Adipocyte (in vitro differentiated cells): ENCODE results near the gene NOL9.
A peak's percentile ranks its signal among the peaks of the same experiment; 100 is the strongest.

Source experiments
- DNase-seq: peaks from one replicate; pipeline ENCODE4 v3.0.0-alpha.2; 2015; ENCODE audit warnings: low read depth
- H3K27me3 ChIP-seq: replicated peaks from 2 replicates; pipeline ENCODE4 v1.7.0; 2013; ENCODE audit warnings: mild to moderate bottlenecking, low read length, moderate library complexity; ENCODE audit not compliant: control insufficient read depth, insufficient read depth
- H3K36me3 ChIP-seq: 2 replicates; pipeline ENCODE4 v1.7.0; 2013; ENCODE audit warnings: low read length, mild to moderate bottlenecking, moderate library complexity; ENCODE audit not compliant: control insufficient read depth, insufficient read depth, severe bottlenecking
- H3K4me1 ChIP-seq: 2 replicates; pipeline ENCODE4 v1.7.0; 2013; ENCODE audit warnings: mild to moderate bottlenecking, low read length, moderate library complexity; ENCODE audit not compliant: control insufficient read depth, insufficient read depth
- H3K4me3 ChIP-seq: 2 replicates; pipeline ENCODE4 v1.7.0; 2013; ENCODE audit warnings: mild to moderate bottlenecking, low read length, moderate library complexity
- H3K9ac ChIP-seq: 2 replicates; pipeline ENCODE4 v1.7.0; 2013; ENCODE audit warnings: mild to moderate bottlenecking, low read length, moderate library complexity
- H3K9me3 ChIP-seq: 2 replicates; pipeline ENCODE4 v1.7.0; 2013; ENCODE audit warnings: mild to moderate bottlenecking, low read length, moderate library complexity; ENCODE audit not compliant: control insufficient read depth

The NOL9 gene

GRCh38 chr1:6596886-6597776, 42.8 kb upstream of the NOL9 start:
- peaks cover 36% of the 10 kb centered on the region for H3K4me1 ChIP-seq
- peaks cover 68% of the 10 kb centered on the region for H3K36me3 ChIP-seq
- no peaks in the 10 kb centered on the region for H3K27me3 ChIP-seq
- H3K9ac ChIP-seq, result peak overlapping the region; percentile 55
- DNase-seq, result no peak
- peak overlapping the region; percentile 33 for H3K4me3 ChIP-seq
- H3K9me3 ChIP-seq, result no peaks in the 10 kb centered on the region

DNA sequence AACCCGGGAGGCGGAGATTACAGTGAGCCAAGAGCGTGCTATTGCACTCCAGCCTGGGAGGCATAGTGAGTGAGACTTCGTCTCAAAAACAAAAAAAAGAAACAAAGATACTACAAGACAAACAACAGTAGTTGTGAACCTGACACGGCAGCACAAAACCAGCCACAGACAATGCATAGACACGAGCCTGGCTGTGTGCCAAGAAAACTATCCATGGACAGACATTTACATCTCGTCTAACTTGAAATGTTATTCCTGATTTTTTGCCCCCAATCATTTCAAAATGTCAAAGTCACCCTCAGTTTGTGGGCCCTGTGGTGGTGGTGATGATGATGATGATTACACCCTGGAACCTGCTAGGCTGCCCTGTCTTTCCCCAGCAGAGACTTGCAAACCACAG, 42.0 kb upstream of the NOL9 start:
- Histone ChIP-seq H3K4me1 (peaks cover 39% of the 10 kb centered on the region), H3K9me3 (no peaks in the 10 kb centered on the region), H3K36me3 (peaks cover 76% of the 10 kb centered on the region), H3K9ac (no peak overlapping the region), H3K27me3 (no peaks in the 10 kb centered on the region), H3K4me3 (peak overlapping the region; percentile 1)
- DNase-seq, result no peak

- no peak overlapping the region for H3K9ac ChIP-seq
- no peaks in the 10 kb centered on the region for H3K27me3 ChIP-seq
- DNase-seq, result no peak
- peaks cover 37% of the 10 kb centered on the region for H3K4me1 ChIP-seq
- H3K4me3 ChIP-seq, result no peak overlapping the region
- peaks cover 88% of the 10 kb centered on the region for H3K36me3 ChIP-seq
- H3K9me3 ChIP-seq, result no peaks in the 10 kb centered on the region
Observed at GRCh38 chr1:6594977-6595740, 40.8 kb upstream of the NOL9 start.

GRCh38 chr1:6593810-6594209, 39.5 kb upstream of the NOL9 start:
- DNase-seq, result no peak
- peaks cover 34% of the 10 kb centered on the region for H3K4me1 ChIP-seq
- H3K36me3 ChIP-seq, result peaks cover 95% of the 10 kb centered on the region

GRCh38 chr1:6592865-6593593, 38.7 kb upstream of the NOL9 start:
- DNase-seq, result no peak
- Histone ChIP-seq H3K9ac (no peak overlapping the region), H3K9me3 (no peaks in the 10 kb centered on the region), H3K36me3 (peaks cover 94% of the 10 kb centered on the region), H3K4me1 (peaks cover 31% of the 10 kb centered on the region), H3K4me3 (no peak overlapping the region), H3K27me3 (no peaks in the 10 kb centered on the region)

More at GRCh38 chr1:6593810-6594209, 39.5 kb upstream of the NOL9 start:
- H3K9ac ChIP-seq, result no peak overlapping the region
- no peak overlapping the region for H3K4me3 ChIP-seq
- H3K27me3 ChIP-seq, result no peaks in the 10 kb centered on the region
- no peaks in the 10 kb centered on the region for H3K9me3 ChIP-seq

- Histone ChIP-seq H3K27me3 (no peaks in the 10 kb centered on the region), H3K4me3 (no peak overlapping the region), H3K36me3 (peaks cover 88% of the 10 kb centered on the region), H3K9ac (no peak overlapping the region), H3K9me3 (no peaks in the 10 kb centered on the region), H3K4me1 (peaks cover 25% of the 10 kb centered on the region)
- no peak for DNase-seq
Observed at GRCh38 chr1:6592441-6592840, 38.1 kb upstream of the NOL9 start.

DNA sequence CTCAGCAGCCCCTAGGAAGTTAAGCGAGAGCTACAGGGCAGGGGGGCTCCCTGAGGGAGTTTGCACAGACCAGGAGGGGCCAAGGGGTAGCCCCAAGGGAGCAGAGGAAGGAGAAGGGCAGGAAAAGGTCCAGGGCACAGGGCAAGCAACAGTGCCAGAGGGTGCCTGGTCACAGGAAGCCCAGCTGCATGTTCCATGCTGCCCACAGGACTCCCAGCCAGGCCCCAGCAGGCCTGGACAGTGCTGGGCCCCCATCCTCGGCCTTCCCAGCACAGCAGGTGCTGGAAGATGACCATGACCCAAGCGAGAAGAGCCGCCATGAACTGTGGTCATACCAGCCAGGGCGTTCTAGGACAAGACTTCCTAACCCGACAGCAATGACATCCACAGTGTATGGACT, 37.3 kb upstream of the NOL9 start:
- H3K36me3 ChIP-seq, result peaks cover 80% of the 10 kb centered on the region
- peaks cover 17% of the 10 kb centered on the region for H3K4me1 ChIP-seq
- H3K4me3 ChIP-seq, result no peak overlapping the region
- no peak for DNase-seq
- peak overlapping the region; percentile 21 for H3K9ac ChIP-seq
- no peaks in the 10 kb centered on the region for H3K9me3 ChIP-seq
- no peaks in the 10 kb centered on the region for H3K27me3 ChIP-seq

GRCh38 chr1:6591222-6591621, 36.9 kb upstream of the NOL9 start:
- peaks cover 76% of the 10 kb centered on the region for H3K36me3 ChIP-seq
- no peak for DNase-seq

GRCh38 chr1:6590046-6590445, 35.7 kb upstream of the NOL9 start:
- Histone ChIP-seq H3K9ac (no peak overlapping the region), H3K36me3 (peaks cover 64% of the 10 kb centered on the region), H3K4me1 (peaks cover 11% of the 10 kb centered on the region), H3K4me3 (no peak overlapping the region), H3K9me3 (no peaks in the 10 kb centered on the region), H3K27me3 (no peaks in the 10 kb centered on the region)
- DNase-seq, result no peak

More at GRCh38 chr1:6591222-6591621, 36.9 kb upstream of the NOL9 start:
- Histone ChIP-seq H3K27me3 (no peaks in the 10 kb centered on the region), H3K9me3 (no peaks in the 10 kb centered on the region), H3K4me3 (no peak overlapping the region), H3K9ac (no peak overlapping the region), H3K4me1 (peaks cover 12% of the 10 kb centered on the region)

- no peaks in the 10 kb centered on the region for H3K27me3 ChIP-seq
- no peaks in the 10 kb centered on the region for H3K9me3 ChIP-seq
- DNase-seq, result peak; percentile 13
- H3K4me1 ChIP-seq, result peaks cover 11% of the 10 kb centered on the region
- peaks cover 55% of the 10 kb centered on the region for H3K36me3 ChIP-seq
- no peak overlapping the region for H3K4me3 ChIP-seq
- peak overlapping the region; percentile 30 for H3K9ac ChIP-seq
Observed at GRCh38 chr1:6588893-6589520, 34.7 kb upstream of the NOL9 start.
